Measurements from ENCODE around the gene IGF1R. TPM values are rescaled to one million over a fixed set of nuclear protein-coding genes. Genes with fewer than 3 reads are reported as not detected.

The IGF1R gene
- total and polyA plus RNA-seq, 2 of the 13 experiments (the other 11 are each of a cell fraction or from before 2014, with no cell fraction given), result 15.9 to 18.4 TPM

DNA sequence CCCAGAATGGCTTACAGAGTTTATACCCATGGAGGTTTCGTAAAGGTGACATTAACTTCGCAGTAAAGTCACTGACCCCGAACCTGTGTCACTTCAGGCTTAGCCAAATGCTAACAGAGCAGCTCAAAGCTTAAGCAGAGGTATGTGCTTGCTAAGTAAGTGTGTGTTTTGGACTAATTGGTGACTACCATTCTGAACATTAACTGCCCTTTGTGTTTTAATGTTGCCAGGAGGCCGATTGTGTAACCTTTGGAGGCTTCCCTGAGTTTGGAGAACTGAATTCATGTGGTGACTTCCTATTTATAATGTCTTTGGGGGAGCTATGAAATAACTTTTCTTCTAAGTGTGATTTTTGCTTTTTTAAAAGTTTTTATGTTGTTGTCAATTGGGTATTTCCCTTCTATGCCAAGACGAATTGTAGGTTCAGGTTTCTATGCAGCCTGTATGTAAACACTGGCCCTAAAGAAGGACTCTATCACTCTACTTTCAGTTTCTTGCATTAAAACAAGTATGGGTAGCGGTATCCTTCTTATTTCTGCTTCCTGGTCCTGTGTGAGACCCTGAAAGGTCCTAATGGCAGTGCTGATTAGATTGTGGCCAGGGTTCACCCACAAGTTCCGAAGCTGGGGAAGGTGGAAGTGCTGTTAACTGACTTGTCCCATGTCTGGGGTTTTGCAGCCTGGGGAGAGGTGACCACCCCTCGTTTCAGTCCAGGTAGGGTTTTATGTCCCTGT, 86.3 kb downstream of the IGF1R start (continued):
- TF ChIP-seq, protein P1, sequence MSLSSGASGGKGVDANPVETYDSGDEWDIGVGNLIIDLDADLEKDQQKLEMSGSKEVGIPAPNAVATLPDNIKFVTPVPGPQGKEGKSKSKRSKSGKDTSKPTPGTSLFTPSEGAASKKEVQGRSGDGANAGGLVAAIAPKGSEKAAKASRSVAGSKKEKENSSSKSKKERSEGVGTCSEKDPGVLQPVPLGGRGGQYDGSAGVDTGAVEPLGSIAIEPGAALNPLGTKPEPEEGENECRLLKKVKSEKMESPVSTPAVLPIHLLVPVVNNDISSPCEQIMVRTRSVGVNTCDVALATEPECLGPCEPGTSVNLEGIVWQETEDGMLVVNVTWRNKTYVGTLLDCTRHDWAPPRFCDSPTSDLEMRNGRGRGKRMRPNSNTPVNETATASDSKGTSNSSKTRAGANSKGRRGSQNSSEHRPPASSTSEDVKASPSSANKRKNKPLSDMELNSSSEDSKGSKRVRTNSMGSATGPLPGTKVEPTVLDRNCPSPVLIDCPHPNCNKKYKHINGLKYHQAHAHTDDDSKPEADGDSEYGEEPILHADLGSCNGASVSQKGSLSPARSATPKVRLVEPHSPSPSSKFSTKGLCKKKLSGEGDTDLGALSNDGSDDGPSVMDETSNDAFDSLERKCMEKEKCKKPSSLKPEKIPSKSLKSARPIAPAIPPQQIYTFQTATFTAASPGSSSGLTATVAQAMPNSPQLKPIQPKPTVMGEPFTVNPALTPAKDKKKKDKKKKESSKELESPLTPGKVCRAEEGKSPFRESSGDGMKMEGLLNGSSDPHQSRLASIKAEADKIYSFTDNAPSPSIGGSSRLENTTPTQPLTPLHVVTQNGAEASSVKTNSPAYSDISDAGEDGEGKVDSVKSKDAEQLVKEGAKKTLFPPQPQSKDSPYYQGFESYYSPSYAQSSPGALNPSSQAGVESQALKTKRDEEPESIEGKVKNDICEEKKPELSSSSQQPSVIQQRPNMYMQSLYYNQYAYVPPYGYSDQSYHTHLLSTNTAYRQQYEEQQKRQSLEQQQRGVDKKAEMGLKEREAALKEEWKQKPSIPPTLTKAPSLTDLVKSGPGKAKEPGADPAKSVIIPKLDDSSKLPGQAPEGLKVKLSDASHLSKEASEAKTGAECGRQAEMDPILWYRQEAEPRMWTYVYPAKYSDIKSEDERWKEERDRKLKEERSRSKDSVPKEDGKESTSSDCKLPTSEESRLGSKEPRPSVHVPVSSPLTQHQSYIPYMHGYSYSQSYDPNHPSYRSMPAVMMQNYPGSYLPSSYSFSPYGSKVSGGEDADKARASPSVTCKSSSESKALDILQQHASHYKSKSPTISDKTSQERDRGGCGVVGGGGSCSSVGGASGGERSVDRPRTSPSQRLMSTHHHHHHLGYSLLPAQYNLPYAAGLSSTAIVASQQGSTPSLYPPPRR (CRISPR knock-in tag; IDR thresholded peaks at IDR 0.05; ENCODE audit: borderline replicate concordance), result no peak
- no peak for TF ChIP-seq ZZZ3 (CRISPR knock-in tag; IDR thresholded peaks at IDR 0.05; ENCODE audit: borderline replicate concordance)
- TF ChIP-seq TAF1 (CRISPR knock-in tag; IDR thresholded peaks at IDR 0.05), result no peak
- no peak for TF ChIP-seq EED (CRISPR knock-in tag; IDR thresholded peaks at IDR 0.05)
- TF ChIP-seq NCOA2 (CRISPR knock-in tag; IDR thresholded peaks at IDR 0.05), result peak; percentile 35; the same call in 1 of the 2 replicates
- no peak for TF ChIP-seq GFI1 (CRISPR knock-in tag; IDR thresholded peaks at IDR 0.05; ENCODE audit: borderline replicate concordance)
- no peak for TF ChIP-seq HNRNPUL1 (IDR thresholded peaks at IDR 0.05; ENCODE audit: low read depth, low read length)
- TF ChIP-seq ZNF501 (CRISPR knock-in tag; IDR thresholded peaks at IDR 0.05), result no peak
- no peak for TF ChIP-seq BRD4 (CRISPR knock-in tag; IDR thresholded peaks at IDR 0.05)
- TF ChIP-seq TP53 (CRISPR knock-in tag; conservative IDR thresholded peaks at IDR 0.05), result no peak
- no peak for TF ChIP-seq ZNF562 (CRISPR knock-in tag; IDR thresholded peaks at IDR 0.05; ENCODE audit: borderline replicate concordance)
- no peak for TF ChIP-seq ZBTB21 (CRISPR knock-in tag; IDR thresholded peaks at IDR 0.05)
- TF ChIP-seq MLXIP (CRISPR knock-in tag; IDR thresholded peaks at IDR 0.05; ENCODE audit: borderline replicate concordance), result no peak
- TF ChIP-seq ZNF614 (CRISPR knock-in tag; IDR thresholded peaks at IDR 0.05; ENCODE audit: borderline replicate concordance), result peak; percentile 39; the same call in 1 of the 2 replicates
- no peak for TF ChIP-seq HOXA7 (CRISPR knock-in tag; IDR thresholded peaks at IDR 0.05)
- TF ChIP-seq MAFF (IDR thresholded peaks at IDR 0.05; ENCODE audit: low read depth, low read length), result no peak
- TF ChIP-seq, protein P2, sequence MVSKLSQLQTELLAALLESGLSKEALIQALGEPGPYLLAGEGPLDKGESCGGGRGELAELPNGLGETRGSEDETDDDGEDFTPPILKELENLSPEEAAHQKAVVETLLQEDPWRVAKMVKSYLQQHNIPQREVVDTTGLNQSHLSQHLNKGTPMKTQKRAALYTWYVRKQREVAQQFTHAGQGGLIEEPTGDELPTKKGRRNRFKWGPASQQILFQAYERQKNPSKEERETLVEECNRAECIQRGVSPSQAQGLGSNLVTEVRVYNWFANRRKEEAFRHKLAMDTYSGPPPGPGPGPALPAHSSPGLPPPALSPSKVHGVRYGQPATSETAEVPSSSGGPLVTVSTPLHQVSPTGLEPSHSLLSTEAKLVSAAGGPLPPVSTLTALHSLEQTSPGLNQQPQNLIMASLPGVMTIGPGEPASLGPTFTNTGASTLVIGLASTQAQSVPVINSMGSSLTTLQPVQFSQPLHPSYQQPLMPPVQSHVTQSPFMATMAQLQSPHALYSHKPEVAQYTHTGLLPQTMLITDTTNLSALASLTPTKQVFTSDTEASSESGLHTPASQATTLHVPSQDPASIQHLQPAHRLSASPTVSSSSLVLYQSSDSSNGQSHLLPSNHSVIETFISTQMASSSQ (IDR thresholded peaks at IDR 0.05; ENCODE audit: low read depth), result peak; percentile 53; the same call in 1 of the 2 replicates
- TF ChIP-seq, protein P2 (CRISPR knock-in tag; IDR thresholded peaks at IDR 0.05; ENCODE audit: borderline replicate concordance), result no peak
